ENCODE results near the gene FBXL13.
"Not testable (repeated sequence)": the region's sequence is repeated elsewhere in the genome, so short reads cannot be mapped to it uniquely, and the experiment has no call there.

DNA sequence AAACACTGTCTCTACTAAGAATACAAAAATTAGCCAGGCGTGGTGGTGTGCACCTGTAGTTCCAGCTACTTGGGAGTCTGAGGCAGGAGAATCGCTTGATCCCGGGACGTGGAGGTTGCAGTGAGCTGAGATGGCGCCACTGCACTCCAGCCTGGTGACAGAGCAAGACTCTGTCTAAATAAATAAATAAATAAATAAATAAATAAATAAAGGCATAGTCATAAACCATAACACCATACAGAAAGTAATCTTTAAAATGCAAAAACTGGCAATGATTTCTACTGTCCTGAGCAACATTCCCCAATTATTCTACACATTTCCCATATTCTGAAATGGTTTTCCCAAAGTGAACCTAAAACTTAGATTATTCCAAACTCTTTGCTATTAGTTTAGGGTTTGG lies 79.0 kb downstream of the FBXL13 start:
- TF ChIP-seq, protein P1, sequence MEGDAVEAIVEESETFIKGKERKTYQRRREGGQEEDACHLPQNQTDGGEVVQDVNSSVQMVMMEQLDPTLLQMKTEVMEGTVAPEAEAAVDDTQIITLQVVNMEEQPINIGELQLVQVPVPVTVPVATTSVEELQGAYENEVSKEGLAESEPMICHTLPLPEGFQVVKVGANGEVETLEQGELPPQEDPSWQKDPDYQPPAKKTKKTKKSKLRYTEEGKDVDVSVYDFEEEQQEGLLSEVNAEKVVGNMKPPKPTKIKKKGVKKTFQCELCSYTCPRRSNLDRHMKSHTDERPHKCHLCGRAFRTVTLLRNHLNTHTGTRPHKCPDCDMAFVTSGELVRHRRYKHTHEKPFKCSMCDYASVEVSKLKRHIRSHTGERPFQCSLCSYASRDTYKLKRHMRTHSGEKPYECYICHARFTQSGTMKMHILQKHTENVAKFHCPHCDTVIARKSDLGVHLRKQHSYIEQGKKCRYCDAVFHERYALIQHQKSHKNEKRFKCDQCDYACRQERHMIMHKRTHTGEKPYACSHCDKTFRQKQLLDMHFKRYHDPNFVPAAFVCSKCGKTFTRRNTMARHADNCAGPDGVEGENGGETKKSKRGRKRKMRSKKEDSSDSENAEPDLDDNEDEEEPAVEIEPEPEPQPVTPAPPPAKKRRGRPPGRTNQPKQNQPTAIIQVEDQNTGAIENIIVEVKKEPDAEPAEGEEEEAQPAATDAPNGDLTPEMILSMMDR (IDR thresholded peaks at IDR 0.05): not testable (repeated sequence)
- TF ChIP-seq POLR2AphosphoS5, TCF7L2 (IDR thresholded peaks at IDR 0.05; ENCODE audit: low read depth, low read length): not testable (repeated sequence)
- TF ChIP-seq, protein P2, sequence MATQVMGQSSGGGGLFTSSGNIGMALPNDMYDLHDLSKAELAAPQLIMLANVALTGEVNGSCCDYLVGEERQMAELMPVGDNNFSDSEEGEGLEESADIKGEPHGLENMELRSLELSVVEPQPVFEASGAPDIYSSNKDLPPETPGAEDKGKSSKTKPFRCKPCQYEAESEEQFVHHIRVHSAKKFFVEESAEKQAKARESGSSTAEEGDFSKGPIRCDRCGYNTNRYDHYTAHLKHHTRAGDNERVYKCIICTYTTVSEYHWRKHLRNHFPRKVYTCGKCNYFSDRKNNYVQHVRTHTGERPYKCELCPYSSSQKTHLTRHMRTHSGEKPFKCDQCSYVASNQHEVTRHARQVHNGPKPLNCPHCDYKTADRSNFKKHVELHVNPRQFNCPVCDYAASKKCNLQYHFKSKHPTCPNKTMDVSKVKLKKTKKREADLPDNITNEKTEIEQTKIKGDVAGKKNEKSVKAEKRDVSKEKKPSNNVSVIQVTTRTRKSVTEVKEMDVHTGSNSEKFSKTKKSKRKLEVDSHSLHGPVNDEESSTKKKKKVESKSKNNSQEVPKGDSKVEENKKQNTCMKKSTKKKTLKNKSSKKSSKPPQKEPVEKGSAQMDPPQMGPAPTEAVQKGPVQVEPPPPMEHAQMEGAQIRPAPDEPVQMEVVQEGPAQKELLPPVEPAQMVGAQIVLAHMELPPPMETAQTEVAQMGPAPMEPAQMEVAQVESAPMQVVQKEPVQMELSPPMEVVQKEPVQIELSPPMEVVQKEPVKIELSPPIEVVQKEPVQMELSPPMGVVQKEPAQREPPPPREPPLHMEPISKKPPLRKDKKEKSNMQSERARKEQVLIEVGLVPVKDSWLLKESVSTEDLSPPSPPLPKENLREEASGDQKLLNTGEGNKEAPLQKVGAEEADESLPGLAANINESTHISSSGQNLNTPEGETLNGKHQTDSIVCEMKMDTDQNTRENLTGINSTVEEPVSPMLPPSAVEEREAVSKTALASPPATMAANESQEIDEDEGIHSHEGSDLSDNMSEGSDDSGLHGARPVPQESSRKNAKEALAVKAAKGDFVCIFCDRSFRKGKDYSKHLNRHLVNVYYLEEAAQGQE (IDR thresholded peaks at IDR 0.05; ENCODE audit: insufficient read depth in 1 of 2, low read depth in 2 of 2, low read length in 1 of 2): not testable (repeated sequence)
